ENCODE measurements around the gene PDE4D.
"Not testable (repeated sequence)": the region's sequence is repeated elsewhere in the genome, so short reads cannot be mapped to it uniquely, and the experiment has no call there.

PDE4D gene

GRCh38 chr5:59497207-59497606, 396.3 kb downstream of the PDE4D start:
- no peak for FAIRE-seq

- FAIRE-seq: no peak
These were observed 396.9 kb downstream of the PDE4D start for GRCh38 chr5:59496524-59497134.

- FAIRE-seq: no peak
These were observed 401.6 kb downstream of the PDE4D start for GRCh38 chr5:59491945-59492344.

- no peak for FAIRE-seq
These were observed 404.0 kb downstream of the PDE4D start for GRCh38 chr5:59489551-59489950.

GRCh38 chr5:59487772-59488729, 405.5 kb downstream of the PDE4D start:
- FAIRE-seq: no peak

- FAIRE-seq: no peak
These were observed 406.3 kb downstream of the PDE4D start for GRCh38 chr5:59487068-59487686.

- no peak for FAIRE-seq
These were observed 407.0 kb downstream of the PDE4D start for GRCh38 chr5:59486508-59486907.

- no peak for FAIRE-seq
These were observed 407.7 kb downstream of the PDE4D start for GRCh38 chr5:59485629-59486439.

- no peak for FAIRE-seq
These were observed 408.4 kb downstream of the PDE4D start for GRCh38 chr5:59485107-59485506.

GRCh38 chr5:59484618-59485017, 408.9 kb downstream of the PDE4D start:
- FAIRE-seq: no peak

- FAIRE-seq: no peak
These were observed 409.5 kb downstream of the PDE4D start for GRCh38 chr5:59483971-59484472.

- FAIRE-seq: no peak
These were observed 414.4 kb downstream of the PDE4D start for GRCh38 chr5:59479086-59479485.

- FAIRE-seq: no peak
These were observed 419.2 kb downstream of the PDE4D start for GRCh38 chr5:59474324-59474723.

GRCh38 chr5:59473611-59474010, 419.9 kb downstream of the PDE4D start:
- FAIRE-seq: no peak

GRCh38 chr5:59471463-59471862, 422.1 kb downstream of the PDE4D start:
- no peak for FAIRE-seq

- FAIRE-seq: no peak
These were observed 425.6 kb downstream of the PDE4D start for GRCh38 chr5:59467969-59468368.

- no peak for FAIRE-seq
These were observed 427.3 kb downstream of the PDE4D start for GRCh38 chr5:59466271-59466670.

GRCh38 chr5:59464969-59465368, 428.6 kb downstream of the PDE4D start:
- FAIRE-seq: no peak

- FAIRE-seq: not testable (repeated sequence)
These were observed 429.8 kb downstream of the PDE4D start for GRCh38 chr5:59463618-59464166.

- FAIRE-seq: no peak
These were observed 430.6 kb downstream of the PDE4D start for GRCh38 chr5:59462956-59463355.

- FAIRE-seq: no peak
These were observed 433.0 kb downstream of the PDE4D start for GRCh38 chr5:59460368-59461153.

All from TTC549 (cell line).